DND-41 (cell line): Measurements from ENCODE around the gene ACO2.
"Not testable (repeated sequence)": the region's sequence is repeated elsewhere in the genome, so short reads cannot be mapped to it uniquely, and the experiment has no call there.

Source experiments
- ATAC-seq: fragments of 200-7000 bp; cut with Tn5 transposase; 3 replicates; pipeline ENCODE4 v1.9.1; 2021; ENCODE audit warnings: low read depth; ENCODE audit not compliant: insufficient read depth
- DNase-seq: peaks from one replicate; pipeline ENCODE4 v3.0.0-alpha.2; 2020
- H2AFZ ChIP-seq: 2 replicates; pipeline ENCODE4 v1.6.0; 2012; ENCODE audit warnings: low read depth, low read length
- H3K27ac ChIP-seq: 2 replicates; pipeline ENCODE4 v1.5.1; 2012; ENCODE audit warnings: low read length, inconsistent platforms
- H3K27me3 ChIP-seq: fragments of 200-600 bp; sonication (generic); 2 replicates; pipeline ENCODE4 v1.6.0; 2012; ENCODE audit warnings: low read length, mild to moderate bottlenecking, inconsistent platforms; ENCODE audit not compliant: insufficient read depth, poor library complexity
- H3K36me3 ChIP-seq: 2 replicates; pipeline ENCODE4 v1.5.1; 2012; ENCODE audit warnings: low read length, inconsistent platforms; ENCODE audit not compliant: insufficient read depth
- H3K4me1 ChIP-seq: 2 replicates; pipeline ENCODE4 v1.5.1; 2012; ENCODE audit warnings: mild to moderate bottlenecking, low read length; ENCODE audit not compliant: insufficient read depth
- H3K4me2 ChIP-seq: 2 replicates; pipeline ENCODE4 v1.6.0; 2012; ENCODE audit warnings: mild to moderate bottlenecking, moderate library complexity, low read length, inconsistent platforms; ENCODE audit not compliant: insufficient read depth
- H3K4me3 ChIP-seq, 2 experiments: fragments of 200-600 bp in 1 of 2; shearing (Covaris generic) in 1 of 2; 2 replicates each; pipeline ENCODE4 v1.5.1; 2012 to 2016; ENCODE audit warnings: inconsistent platforms in 2 of 2, low read length in 2 of 2, mild to moderate bottlenecking in 2 of 2, low read depth in 1 of 2, moderate library complexity in 1 of 2
- H3K79me2 ChIP-seq: 2 replicates; pipeline ENCODE4 v1.6.0; 2012; ENCODE audit warnings: low read length, inconsistent platforms; ENCODE audit not compliant: insufficient read depth
- H3K9ac ChIP-seq: 2 replicates; pipeline ENCODE4 v1.6.0; 2012; ENCODE audit warnings: low read depth, mild to moderate bottlenecking, inconsistent platforms, low read length, moderate library complexity
- H3K9me3 ChIP-seq: 2 replicates; pipeline ENCODE4 v1.5.1; 2012; ENCODE audit warnings: low read length, moderate library complexity, mild to moderate bottlenecking, inconsistent platforms; ENCODE audit not compliant: insufficient read depth, severe bottlenecking
- H4K20me1 ChIP-seq: 2 replicates; pipeline ENCODE4 v1.6.0; 2012; ENCODE audit warnings: low read length; ENCODE audit not compliant: insufficient read depth
- CTCF ChIP-seq: IDR thresholded peaks from 2 replicates; pipeline ENCODE4 v1.5.1; 2012; ENCODE audit warnings: borderline replicate concordance, low read length, moderate library complexity, mild to moderate bottlenecking; ENCODE audit not compliant: poor library complexity, severe bottlenecking; ENCODE audit errors: extremely low read depth
- EZH2 ChIP-seq: IDR thresholded peaks from 3 replicates; pipeline ENCODE4 v1.6.1; 2012; ENCODE audit warnings: borderline replicate concordance, low read depth, mild to moderate bottlenecking, moderate library complexity, low read length, inconsistent platforms; ENCODE audit not compliant: severe bottlenecking

Gene ACO2

GRCh38 chr22:41571786-41572185, 102.9 kb downstream of the ACO2 start:
- Histone ChIP-seq H3K4me3 (no peak overlapping the region), H3K27me3 (no peaks in the 10 kb centered on the region), H2AFZ (no peak overlapping the region), H4K20me1 (no peaks in the 10 kb centered on the region), H3K9me3 (no peaks in the 10 kb centered on the region), H3K36me3 (peaks cover 7% of the 10 kb centered on the region), H3K27ac (no peak overlapping the region), H3K79me2 (no peaks in the 10 kb centered on the region), H3K9ac (no peak overlapping the region), H3K4me2 (no peak overlapping the region), H3K4me1 (no peaks in the 10 kb centered on the region)
- no peak for DNase-seq
- TF ChIP-seq CTCF (no peak), EZH2 (no peak)
- no peak for ATAC-seq

GRCh38 chr22:41572305-41572704, 103.4 kb downstream of the ACO2 start:
- ATAC-seq, DNase-seq, H4K20me1 ChIP-seq, H3K4me1 ChIP-seq, H3K9me3 ChIP-seq, H3K4me2 ChIP-seq, H2AFZ ChIP-seq, H3K27me3 ChIP-seq, H3K4me3 ChIP-seq, H3K9ac ChIP-seq, H3K79me2 ChIP-seq, H3K27ac ChIP-seq: not testable (repeated sequence)
- H3K36me3 ChIP-seq = peaks cover 12% of the 10 kb centered on the region

DNA sequence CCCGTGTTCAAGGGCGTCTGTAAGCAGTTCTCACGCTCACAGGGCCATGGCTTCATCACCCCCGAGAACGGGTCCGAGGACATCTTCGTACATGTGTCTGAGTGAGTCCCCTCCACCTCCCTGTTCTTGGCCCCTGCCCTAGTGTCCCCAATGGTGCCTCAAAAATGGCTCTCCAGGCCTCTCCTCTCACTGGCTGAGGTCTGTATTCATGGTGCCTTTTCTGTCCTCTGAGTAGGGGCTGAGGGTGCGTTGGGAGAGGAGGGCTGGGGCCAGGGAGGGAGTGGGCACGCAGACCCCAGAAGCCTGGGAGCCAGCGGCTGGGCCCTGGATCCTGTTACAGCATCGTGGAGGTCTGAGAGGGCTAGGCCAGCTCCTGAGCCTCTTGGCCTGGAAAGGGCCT, 104.8 kb downstream of the ACO2 start:
- peaks cover 14% of the 10 kb centered on the region for H3K36me3 ChIP-seq
- no peaks in the 10 kb centered on the region for H3K4me1 ChIP-seq
- no peak overlapping the region for H3K4me3 ChIP-seq
- no peak overlapping the region for H3K27ac ChIP-seq
- no peaks in the 10 kb centered on the region for H3K27me3 ChIP-seq
- no peaks in the 10 kb centered on the region for H4K20me1 ChIP-seq
- DNase-seq (no peak), ATAC-seq (no peak)
- no peaks in the 10 kb centered on the region for H3K79me2 ChIP-seq
- H2AFZ ChIP-seq = no peak overlapping the region
- no peak overlapping the region for H3K9ac ChIP-seq
- no peak for TF ChIP-seq EZH2
- TF ChIP-seq CTCF = no peak
- no peaks in the 10 kb centered on the region for H3K9me3 ChIP-seq
- no peak overlapping the region for H3K4me2 ChIP-seq

- Histone ChIP-seq H3K36me3 (peaks cover 25% of the 10 kb centered on the region), H3K4me1 (no peaks in the 10 kb centered on the region), H2AFZ (no peak overlapping the region), H3K9me3 (no peaks in the 10 kb centered on the region), H3K4me2 (no peak overlapping the region), H3K27ac (no peak overlapping the region), H4K20me1 (0 out of 2 replicates have a peak, but pooled peaks cover 6% of the 10 kb centered on the region), H3K27me3 (no peaks in the 10 kb centered on the region), H3K9ac (no peak overlapping the region), H3K79me2 (no peaks in the 10 kb centered on the region), H3K4me3 (no peak overlapping the region)
- no peak for TF ChIP-seq EZH2
- no peak for TF ChIP-seq CTCF
- DNase-seq (no peak), ATAC-seq (no peak)
Measured at GRCh38 chr22:41574847-41575381, 106.0 kb downstream of the ACO2 start.
